PC-3 (cell line): ENCODE results near the gene R3HCC1L. TPM values are rescaled to one million over a fixed set of nuclear protein-coding genes. Genes with fewer than 3 reads are reported as not detected.
"Not testable (repeated sequence)": the region's sequence is repeated elsewhere in the genome, so short reads cannot be mapped to it uniquely, and the experiment has no call there.

ENCODE experiments used
- ATAC-seq: fragments of 200-7000 bp; cut with Tn5 transposase; 2 replicates; pipeline ENCODE4 v1.9.1; 2020; ENCODE audit warnings: mild to moderate bottlenecking, moderate library complexity
- BruUV-seq: library from RNA; stranded (reverse); fragments of 400-500 nt; replicated peaks from 2 replicates; lab custom pipeline; 2021; lab: Mats Ljungman, UMichigan
- CTCF ChIA-PET: fragments of 300-600 bp; sonication (Branson Sonifier 250); formaldehyde crosslinking; loops from one replicate; lab custom pipeline; 2022; ENCODE audit warnings: antibody characterized with exemption; lab: Charles Lee
- POLR2A ChIA-PET: fragments of 300-600 bp; sonication (Branson Sonifier 250); formaldehyde crosslinking; loops from one replicate; lab custom pipeline; 2022; ENCODE audit warnings: antibody characterized with exemption; ENCODE audit not compliant: unreplicated experiment; lab: Charles Lee
- DNase-seq: peaks from one replicate; pipeline ENCODE4 v3.0.0-alpha.2; 2015
- H2AFZ ChIP-seq: fragments of 300-600 bp; sonication (generic); 2 replicates; pipeline ENCODE4 v1.6.0; 2016; ENCODE audit warnings: antibody characterized with exemption, low read length
- H3F3A ChIP-seq: fragments of 300-600 bp; sonication (generic); one replicate; pipeline ENCODE4 v1.6.0; 2017; ENCODE audit warnings: antibody characterized with exemption, low read length, control low read depth, mild to moderate bottlenecking; ENCODE audit not compliant: unreplicated experiment
- H3K27ac ChIP-seq: fragments of 300-600 bp; sonication (generic); 2 replicates; pipeline ENCODE4 v1.5.1; 2016; ENCODE audit warnings: mild to moderate bottlenecking, low read length
- H3K27me3 ChIP-seq: fragments of 300-600 bp; sonication (generic); 2 replicates; pipeline ENCODE4 v1.6.1; 2016; ENCODE audit warnings: low read length, mixed read lengths
- H3K36me3 ChIP-seq: fragments of 300-600 bp; sonication (generic); 2 replicates; pipeline ENCODE4 v1.6.1; 2016; ENCODE audit warnings: low read depth, mixed run types, low read length, mixed read lengths
- H3K4me1 ChIP-seq: fragments of 300-600 bp; sonication (generic); 2 replicates; pipeline ENCODE4 v1.5.1; 2016; ENCODE audit warnings: low read length; ENCODE audit not compliant: insufficient read depth
- H3K4me2 ChIP-seq: fragments of 300-600 bp; sonication (generic); 2 replicates; pipeline ENCODE4 v1.6.0; 2016; ENCODE audit warnings: low read length
- H3K4me3 ChIP-seq: fragments of 300-600 bp; sonication (generic); 2 replicates; pipeline ENCODE4 v1.5.1; 2016; ENCODE audit warnings: mild to moderate bottlenecking, low read length, mixed read lengths
- H3K79me2 ChIP-seq: fragments of 300-600 bp; sonication (generic); 2 replicates; pipeline ENCODE4 v1.6.1; 2017; ENCODE audit warnings: low read length, mixed read lengths
- H3K9ac ChIP-seq: fragments of 300-600 bp; sonication (generic); 2 replicates; pipeline ENCODE4 v1.6.0; 2016; ENCODE audit warnings: mild to moderate bottlenecking, low read length
- H3K9me2 ChIP-seq: fragments of 300-600 bp; sonication (generic); replicated peaks from 2 replicates; pipeline ENCODE4 v1.6.1; 2016; ENCODE audit warnings: mixed run types, low read length, mixed read lengths
- H3K9me3 ChIP-seq: fragments of 300-600 bp; sonication (generic); 2 replicates; pipeline ENCODE4 v1.6.1; 2016; ENCODE audit warnings: low read length, mixed read lengths
- H4K20me1 ChIP-seq: fragments of 300-600 bp; sonication (generic); 2 replicates; pipeline ENCODE4 v1.6.1; 2016; ENCODE audit warnings: low read length, mixed read lengths
- CTCF ChIP-seq: fragments of 300-600 bp; sonication (generic); conservative IDR thresholded peaks from 2 replicates; pipeline ENCODE4 v1.5.1; 2017; ENCODE audit warnings: antibody characterized with exemption, low read depth, mild to moderate bottlenecking, low read length
- EZH2 ChIP-seq: fragments of 300-600 bp; sonication (generic); IDR thresholded peaks from one replicate; pipeline ENCODE4 v1.6.1; 2017; ENCODE audit warnings: antibody characterized with exemption, mild to moderate bottlenecking, low read length; ENCODE audit not compliant: unreplicated experiment
- EZH2phosphoT487 ChIP-seq: fragments of 300-600 bp; sonication (generic); IDR thresholded peaks from 2 replicates; pipeline ENCODE4 v1.6.1; 2018; ENCODE audit warnings: mild to moderate bottlenecking, antibody characterized with exemption, low read length, borderline replicate concordance
- intact Hi-C: fragments of 100-400 bp; cut with micrococcal nuclease; formaldehyde crosslinking; loops from 2 replicates; pipeline ENCODE4 v1.9.0; 2023
- total RNA-seq: library from RNA; depleted of rRNA; stranded (reverse); fragments of >200 nt; gene quantifications from 2 replicates; pipeline ENCODE4 v1.2.3, GENCODE V29; 2014

Gene R3HCC1L
- total RNA-seq, 1 experiment from 2014 or later = 15.3 TPM

- no peaks in the 10 kb centered on the region for H3K4me1 ChIP-seq
- no peaks in the 10 kb centered on the region for H3K79me2 ChIP-seq
- POLR2A ChIA-PET = no interaction called here
- no peaks in the 10 kb centered on the region for H3K9me3 ChIP-seq
- H3K9me2 ChIP-seq = no peaks in the 10 kb centered on the region
- no peaks in the 10 kb centered on the region for H4K20me1 ChIP-seq
- TF ChIP-seq CTCF = no peak
- TF ChIP-seq EZH2 = no peak
- TF ChIP-seq EZH2phosphoT487 = no peak
- no TSS peak for BruUV-seq
- no peak overlapping the region for H3K4me3 ChIP-seq
- intact Hi-C loops = no loop called here
- H3K36me3 ChIP-seq = no peaks in the 10 kb centered on the region
- no peak overlapping the region for H3K4me2 ChIP-seq
- no peak overlapping the region for H3K9ac ChIP-seq
- DNase-seq = no peak
- H3F3A ChIP-seq = no peaks in the 10 kb centered on the region
- CTCF ChIA-PET = no interaction called here
- no peak overlapping the region for H3K27ac ChIP-seq
- H2AFZ ChIP-seq = no peak overlapping the region
- H3K27me3 ChIP-seq = no peaks in the 10 kb centered on the region
- ATAC-seq = no peak
Measured at GRCh38 chr10:98128802-98129201, 5.7 kb upstream of the R3HCC1L start.

GRCh38 chr10:98131619-98132018 lies 2.8 kb upstream of the R3HCC1L start:
- Histone ChIP-seq H3K4me2 (no peak overlapping the region), H3K79me2 (peaks cover 21% of the 10 kb centered on the region), H4K20me1 (no peaks in the 10 kb centered on the region), H2AFZ (no peak overlapping the region), H3K9me2 (no peaks in the 10 kb centered on the region), H3K36me3 (no peaks in the 10 kb centered on the region), H3F3A (no peaks in the 10 kb centered on the region), H3K27me3 (no peaks in the 10 kb centered on the region), H3K27ac (no peak overlapping the region), H3K9me3 (no peaks in the 10 kb centered on the region), H3K4me3 (no peak overlapping the region), H3K9ac (no peak overlapping the region), H3K4me1 (peaks cover 4% of the 10 kb centered on the region; the same call in 1 of the 2 replicates)
- CTCF ChIA-PET = no interaction called here
- BruUV-seq = no TSS peak
- intact Hi-C loops = no loop called here
- ATAC-seq (no peak), DNase-seq (no peak)
- TF ChIP-seq EZH2phosphoT487 (no peak), CTCF (no peak), EZH2 (no peak)
- POLR2A ChIA-PET = no interaction called here

- H3K9me2 ChIP-seq, H3K4me1 ChIP-seq, POLR2A ChIA-PET, H3K9me3 ChIP-seq, H3K9ac ChIP-seq, H3K27me3 ChIP-seq, H3K36me3 ChIP-seq, CTCF ChIA-PET, intact Hi-C loops, H4K20me1 ChIP-seq, H3K4me2 ChIP-seq, H2AFZ ChIP-seq, H3F3A ChIP-seq, ATAC-seq, H3K27ac ChIP-seq, H3K4me3 ChIP-seq, BruUV-seq, DNase-seq: not testable (repeated sequence)
- peaks cover 37% of the 10 kb centered on the region for H3K79me2 ChIP-seq
Measured at GRCh38 chr10:98133075-98133752, 1.2 kb upstream of the R3HCC1L start.
